NCI-H2196 treated with DMSO at 0.1 percent for 48 hours (cell line): Measurements from ENCODE around the gene PHACTR2.

ENCODE experiments used
- DNase-seq: peaks from one replicate; lab custom pipeline; 2025; ENCODE audit not compliant: unreplicated experiment; lab: John Stamatoyannopoulos, UW

The PHACTR2 gene

GRCh38 chr6:143696664-143697000, 18.9 kb downstream of the PHACTR2 start:
- no peak for DNase-seq

GRCh38 chr6:143697076-143697800, 19.5 kb downstream of the PHACTR2 start:
- no peak for DNase-seq

- DNase-seq, result no peak
Measured at GRCh38 chr6:143698329-143698728, 20.6 kb downstream of the PHACTR2 start.

- no peak for DNase-seq
Measured at GRCh38 chr6:143698759-143699429, 21.1 kb downstream of the PHACTR2 start.

- DNase-seq, result no peak
Measured at GRCh38 chr6:143699430-143699825, 21.7 kb downstream of the PHACTR2 start.

GRCh38 chr6:143700684-143701348, 23.1 kb downstream of the PHACTR2 start:
- no peak for DNase-seq

- no peak for DNase-seq
Measured at GRCh38 chr6:143701349-143702234, 23.8 kb downstream of the PHACTR2 start.

GRCh38 chr6:143705569-143705968, 27.8 kb downstream of the PHACTR2 start:
- no peak for DNase-seq

GRCh38 chr6:143707697-143708096, 29.9 kb downstream of the PHACTR2 start:
- no peak for DNase-seq

GRCh38 chr6:143708889-143709288, 31.1 kb downstream of the PHACTR2 start:
- DNase-seq, result no peak

- DNase-seq, result no peak
Measured at GRCh38 chr6:143711714-143712113, 33.9 kb downstream of the PHACTR2 start.

- DNase-seq, result no peak
Measured at GRCh38 chr6:143718472-143718871, 40.7 kb downstream of the PHACTR2 start.

GRCh38 chr6:143721642-143722041, 43.9 kb downstream of the PHACTR2 start:
- no peak for DNase-seq

- no peak for DNase-seq
Measured at GRCh38 chr6:143724876-143725275, 47.1 kb downstream of the PHACTR2 start.

GRCh38 chr6:143726015-143726647, 48.4 kb downstream of the PHACTR2 start:
- DNase-seq, result no peak

GRCh38 chr6:143727035-143727434, 49.3 kb downstream of the PHACTR2 start:
- no peak for DNase-seq

GRCh38 chr6:143731789-143732188, 54.0 kb downstream of the PHACTR2 start:
- no peak for DNase-seq

- DNase-seq, result no peak
Measured at GRCh38 chr6:143732536-143732935, 54.8 kb downstream of the PHACTR2 start.

GRCh38 chr6:143733510-143733909, 55.7 kb downstream of the PHACTR2 start:
- no peak for DNase-seq

- DNase-seq, result no peak
Measured at GRCh38 chr6:143734641-143735063, 56.9 kb downstream of the PHACTR2 start.
